Endothelial cell (in vitro differentiated cells): Measurements from ENCODE around the gene RADX. TPM values are rescaled to one million over a fixed set of nuclear protein-coding genes. Genes with fewer than 3 reads are reported as not detected.

Source experiments
- DNase-seq: peaks from one replicate; pipeline ENCODE4 v3.0.0; 2021; ENCODE audit warnings: low spot score
- H3K27ac Mint-ChIP-seq: one replicate; pipeline ENCODE4 v1.8.0; 2021; ENCODE audit warnings: mixed read lengths, inconsistent platforms; ENCODE audit not compliant: unreplicated experiment
- H3K27me3 Mint-ChIP-seq: one replicate; pipeline ENCODE4 v1.8.0; 2021; ENCODE audit warnings: mild to moderate bottlenecking, moderate library complexity, mixed read lengths, inconsistent platforms; ENCODE audit not compliant: unreplicated experiment
- H3K36me3 Mint-ChIP-seq: one replicate; pipeline ENCODE4 v1.8.0; 2021; ENCODE audit warnings: mild to moderate bottlenecking, low read depth, mixed read lengths, inconsistent platforms; ENCODE audit not compliant: unreplicated experiment
- H3K4me1 Mint-ChIP-seq: one replicate; pipeline ENCODE4 v1.8.0; 2021; ENCODE audit warnings: mild to moderate bottlenecking, mixed read lengths, inconsistent platforms; ENCODE audit not compliant: unreplicated experiment
- H3K4me3 Mint-ChIP-seq: one replicate; pipeline ENCODE4 v1.8.0; 2021; ENCODE audit warnings: mild to moderate bottlenecking, mixed read lengths, inconsistent platforms; ENCODE audit not compliant: unreplicated experiment
- H3K9me3 Mint-ChIP-seq: one replicate; pipeline ENCODE4 v1.8.0; 2021; ENCODE audit warnings: mixed read lengths, inconsistent platforms; ENCODE audit not compliant: unreplicated experiment
- total RNA-seq: library from RNA; stranded (reverse); fragmentation: NEBNext Ultra II Directional; extraction: Animal tissue kit (Norgen Biotek cat#: 25700); gene quantifications from one replicate; pipeline ENCODE4 v1.2.1, GENCODE V29; 2021; ENCODE audit not compliant: unreplicated experiment
- TF ChIP-seq, protein P1 (sequence below): fragments of 200-600 bp; sonication (generic); IDR thresholded peaks from one replicate; pipeline ENCODE4 v1.5.0; 2021; ENCODE audit warnings: antibody characterized with exemption; ENCODE audit not compliant: unreplicated experiment

Gene RADX
- total RNA-seq, 1 donor from 2014 or later = 3.1 TPM

DNA sequence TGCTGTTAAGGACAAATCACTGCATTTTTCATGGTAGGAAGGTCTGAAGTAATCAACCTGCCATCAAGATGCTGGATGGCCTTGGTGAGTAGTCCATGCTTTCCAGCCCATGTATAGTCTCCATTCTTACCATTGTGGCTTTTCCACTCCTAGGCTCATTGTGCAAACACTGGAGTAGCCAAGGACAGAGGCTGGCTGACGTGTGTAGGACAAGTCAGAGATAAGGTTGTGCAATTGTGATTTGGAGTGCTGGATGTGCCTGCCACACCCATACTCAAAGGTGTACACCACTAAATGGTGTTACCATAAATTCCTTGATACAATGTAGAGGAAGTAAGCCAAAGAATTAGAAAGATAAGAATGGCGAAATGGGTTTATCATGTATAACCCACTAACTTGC, 26.3 kb upstream of the RADX start:
- no peak overlapping the region for H3K27ac Mint-ChIP-seq
- H3K4me3 Mint-ChIP-seq = no peak overlapping the region
- DNase-seq = no peak
- H3K27me3 Mint-ChIP-seq = no peaks in the 10 kb centered on the region
- TF ChIP-seq, protein P1, sequence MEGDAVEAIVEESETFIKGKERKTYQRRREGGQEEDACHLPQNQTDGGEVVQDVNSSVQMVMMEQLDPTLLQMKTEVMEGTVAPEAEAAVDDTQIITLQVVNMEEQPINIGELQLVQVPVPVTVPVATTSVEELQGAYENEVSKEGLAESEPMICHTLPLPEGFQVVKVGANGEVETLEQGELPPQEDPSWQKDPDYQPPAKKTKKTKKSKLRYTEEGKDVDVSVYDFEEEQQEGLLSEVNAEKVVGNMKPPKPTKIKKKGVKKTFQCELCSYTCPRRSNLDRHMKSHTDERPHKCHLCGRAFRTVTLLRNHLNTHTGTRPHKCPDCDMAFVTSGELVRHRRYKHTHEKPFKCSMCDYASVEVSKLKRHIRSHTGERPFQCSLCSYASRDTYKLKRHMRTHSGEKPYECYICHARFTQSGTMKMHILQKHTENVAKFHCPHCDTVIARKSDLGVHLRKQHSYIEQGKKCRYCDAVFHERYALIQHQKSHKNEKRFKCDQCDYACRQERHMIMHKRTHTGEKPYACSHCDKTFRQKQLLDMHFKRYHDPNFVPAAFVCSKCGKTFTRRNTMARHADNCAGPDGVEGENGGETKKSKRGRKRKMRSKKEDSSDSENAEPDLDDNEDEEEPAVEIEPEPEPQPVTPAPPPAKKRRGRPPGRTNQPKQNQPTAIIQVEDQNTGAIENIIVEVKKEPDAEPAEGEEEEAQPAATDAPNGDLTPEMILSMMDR = no peak
- no peaks in the 10 kb centered on the region for H3K36me3 Mint-ChIP-seq
- no peaks in the 10 kb centered on the region for H3K9me3 Mint-ChIP-seq
- H3K4me1 Mint-ChIP-seq = no peaks in the 10 kb centered on the region

DNA sequence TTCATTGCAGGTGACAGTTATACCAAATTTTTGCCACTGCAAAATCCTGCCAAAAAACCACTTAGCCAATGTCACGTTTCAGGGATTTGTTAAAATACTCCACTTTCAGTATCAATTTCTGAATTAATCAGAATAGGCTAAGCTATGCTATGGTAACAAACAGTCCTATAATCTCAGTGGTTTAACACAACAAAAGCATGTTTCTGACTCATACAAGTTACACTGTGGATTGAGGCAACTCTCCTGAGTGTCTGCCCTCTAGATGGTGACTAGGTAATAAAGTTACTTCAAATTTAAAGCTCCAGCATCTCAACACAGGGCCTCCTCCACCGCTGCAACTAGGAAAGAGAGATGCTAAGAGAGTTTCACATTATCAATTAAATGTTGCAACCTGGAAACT, 23.0 kb upstream of the RADX start:
- no peaks in the 10 kb centered on the region for H3K27me3 Mint-ChIP-seq
- TF ChIP-seq, protein P1 = no peak
- H3K4me1 Mint-ChIP-seq = no peaks in the 10 kb centered on the region
- no peak overlapping the region for H3K4me3 Mint-ChIP-seq
- no peak for DNase-seq
- no peaks in the 10 kb centered on the region for H3K9me3 Mint-ChIP-seq
- no peaks in the 10 kb centered on the region for H3K36me3 Mint-ChIP-seq
- no peak overlapping the region for H3K27ac Mint-ChIP-seq

- Mint-ChIP-seq H3K9me3 (no peaks in the 10 kb centered on the region), H3K27me3 (no peaks in the 10 kb centered on the region), H3K4me1 (no peaks in the 10 kb centered on the region), H3K4me3 (no peak overlapping the region), H3K27ac (no peak overlapping the region), H3K36me3 (no peaks in the 10 kb centered on the region)
- TF ChIP-seq, protein P1 = no peak
- no peak for DNase-seq
Measured at GRCh38 chrX:106599411-106599810, 12.4 kb upstream of the RADX start.

DNA sequence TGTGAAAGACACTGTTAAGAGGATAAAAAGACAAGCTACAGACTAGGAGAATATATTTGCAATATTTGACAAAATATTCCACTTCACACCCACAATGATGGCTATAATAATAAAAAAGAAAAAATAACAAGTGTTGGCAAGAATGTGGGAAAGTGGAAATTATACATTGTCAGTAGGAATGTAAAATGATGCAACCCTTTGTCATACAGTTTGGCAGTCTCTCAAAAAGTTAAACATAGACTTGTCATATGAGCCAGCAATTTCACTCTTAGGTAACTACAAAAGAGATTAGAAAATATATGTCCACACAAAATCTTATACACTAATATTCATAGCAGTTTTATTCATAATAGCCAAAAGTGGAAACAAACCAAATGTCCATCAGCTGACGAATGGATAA, 5.2 kb upstream of the RADX start:
- H3K4me1 Mint-ChIP-seq = no peaks in the 10 kb centered on the region
- H3K27ac Mint-ChIP-seq = no peak overlapping the region
- TF ChIP-seq, protein P1 = no peak
- no peaks in the 10 kb centered on the region for H3K27me3 Mint-ChIP-seq
- no peak overlapping the region for H3K4me3 Mint-ChIP-seq
- no peaks in the 10 kb centered on the region for H3K9me3 Mint-ChIP-seq
- DNase-seq = no peak
- no peaks in the 10 kb centered on the region for H3K36me3 Mint-ChIP-seq

DNA sequence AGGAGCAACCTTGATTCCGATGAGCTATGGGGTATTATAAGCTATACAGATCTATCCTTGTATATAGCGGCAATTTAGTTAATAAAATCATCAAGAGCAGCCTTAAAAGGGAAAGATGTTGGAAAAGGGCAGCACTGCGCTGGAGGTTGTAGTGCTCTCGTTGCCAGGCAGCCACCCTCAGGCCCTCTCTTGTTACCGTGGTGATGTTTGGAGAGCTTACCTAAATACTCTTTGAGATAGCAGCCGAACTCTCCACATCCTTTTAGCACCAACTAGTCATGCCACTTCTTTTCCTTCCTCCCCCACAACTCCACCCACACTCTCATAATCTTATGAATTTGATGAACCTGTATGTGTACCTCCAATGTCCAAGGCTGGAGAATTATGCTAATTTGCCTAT, 3.8 kb upstream of the RADX start:
- Mint-ChIP-seq H3K4me1 (peaks cover 6% of the 10 kb centered on the region), H3K9me3 (no peaks in the 10 kb centered on the region), H3K36me3 (no peaks in the 10 kb centered on the region), H3K4me3 (no peak overlapping the region), H3K27ac (no peak overlapping the region), H3K27me3 (no peaks in the 10 kb centered on the region)
- TF ChIP-seq, protein P1 = no peak
- DNase-seq = no peak
